Daoy (cell line): ENCODE results near the gene RABGGTB. TPM values are rescaled to one million over a fixed set of nuclear protein-coding genes. Genes with fewer than 3 reads are reported as not detected.
"Not testable (repeated sequence)": the region's sequence is repeated elsewhere in the genome, so short reads cannot be mapped to it uniquely, and the experiment has no call there.

Source experiments
- DNase-seq: peaks from one replicate; pipeline ENCODE4 v3.0.0-alpha.2; 2015; ENCODE audit warnings: low read depth
- total RNA-seq: library from RNA; depleted of rRNA; stranded (reverse); fragments of >200 nt; shearing (Covaris generic); gene quantifications from 2 replicates; pipeline ENCODE4 v1.2.3, GENCODE V29; 2014; rRNA removed

The RABGGTB gene
- total RNA-seq: 293 and 337 TPM in 2 replicates

- peak; percentile 99 for DNase-seq
Observed at GRCh38 chr1:75785983-75786853, at the start of gene RABGGTB. Gene RABGGTB (plus strand): TSS chr1:75786256. CDS start chr1:75786272, 16 bp downstream.

GRCh38 chr1:75742047-75742625, 43.9 kb upstream of the RABGGTB start:
- DNase-seq: no peak

- DNase-seq: no peak
Observed at GRCh38 chr1:75745276-75745675, 40.8 kb upstream of the RABGGTB start.

GRCh38 chr1:75757210-75757609, 28.8 kb upstream of the RABGGTB start:
- DNase-seq: not testable (repeated sequence)

- not testable (repeated sequence) for DNase-seq
Observed at GRCh38 chr1:75758543-75758942, 27.5 kb upstream of the RABGGTB start.

GRCh38 chr1:75764057-75764655, 21.9 kb upstream of the RABGGTB start:
- DNase-seq: no peak

GRCh38 chr1:75765697-75766355, 20.2 kb upstream of the RABGGTB start:
- DNase-seq: peak; percentile 46

- DNase-seq: no peak
Observed at GRCh38 chr1:75768016-75768415, 18.0 kb upstream of the RABGGTB start.

GRCh38 chr1:75770761-75771160, 15.3 kb upstream of the RABGGTB start:
- DNase-seq: no peak

GRCh38 chr1:75771978-75772377, 14.1 kb upstream of the RABGGTB start:
- no peak for DNase-seq

- DNase-seq: not testable (repeated sequence)
Observed at GRCh38 chr1:75777812-75778211, 8.2 kb upstream of the RABGGTB start.

GRCh38 chr1:75778694-75779093, 7.4 kb upstream of the RABGGTB start:
- DNase-seq: not testable (repeated sequence)

GRCh38 chr1:75780183-75780582, 5.9 kb upstream of the RABGGTB start:
- not testable (repeated sequence) for DNase-seq

- DNase-seq: not testable (repeated sequence)
Observed at GRCh38 chr1:75783920-75784319, 2.1 kb upstream of the RABGGTB start.

GRCh38 chr1:75785320-75785982, 605 bp upstream of the RABGGTB start:
- DNase-seq: no peak

- DNase-seq: no peak
Observed at GRCh38 chr1:75786901-75787493, 941 bp downstream of the RABGGTB start.

- DNase-seq: no peak
Observed at GRCh38 chr1:75787524-75787923, 1.5 kb downstream of the RABGGTB start.

GRCh38 chr1:75789988-75790387, 3.9 kb downstream of the RABGGTB start:
- DNase-seq: no peak

GRCh38 chr1:75791022-75791421, 5.0 kb downstream of the RABGGTB start:
- DNase-seq: no peak

GRCh38 chr1:75792091-75792490, 6.0 kb downstream of the RABGGTB start:
- DNase-seq: no peak

- no peak for DNase-seq
Observed at GRCh38 chr1:75794382-75794781, 8.3 kb downstream of the RABGGTB start.
